Mesothelial cell of epicardium (in vitro differentiated cells): ENCODE results near the gene GJA3. TPM values are rescaled to one million over a fixed set of nuclear protein-coding genes. Genes with fewer than 3 reads are reported as not detected.
A peak's percentile ranks its signal among the peaks of the same experiment; 100 is the strongest.

Experiments used
- DNase-seq, 2 experiments: peaks; one replicate each; pipeline ENCODE4 v3.0.0; 2021; ENCODE audit warnings: low spot score in 2 of 2; ENCODE audit not compliant: unreplicated experiment in 2 of 2
- H3K27ac Mint-ChIP-seq: 2 replicates; pipeline ENCODE4 v1.8.0; 2021; ENCODE audit warnings: mixed read lengths
- H3K27me3 Mint-ChIP-seq: 2 replicates; pipeline ENCODE4 v1.8.0; 2021; ENCODE audit warnings: low read depth, mixed read lengths
- H3K36me3 Mint-ChIP-seq: 2 replicates; pipeline ENCODE4 v1.8.0; 2021; ENCODE audit warnings: mixed read lengths
- H3K4me1 Mint-ChIP-seq: 2 replicates; pipeline ENCODE4 v1.8.0; 2021; ENCODE audit warnings: mixed read lengths
- H3K4me3 Mint-ChIP-seq: 2 replicates; pipeline ENCODE4 v1.8.0; 2021; ENCODE audit warnings: mild to moderate bottlenecking, moderate library complexity, mixed read lengths
- H3K9me3 Mint-ChIP-seq: 2 replicates; pipeline ENCODE4 v1.8.0; 2021; ENCODE audit warnings: mixed read lengths
- total RNA-seq: library from RNA; stranded (reverse); gene quantifications from 3 replicates; pipeline ENCODE4 v1.2.1, GENCODE V29; 2021
- TF ChIP-seq, protein P1 (sequence below): fragments of 200-600 bp; sonication (generic); IDR thresholded peaks from one replicate; pipeline ENCODE4 v1.5.0; 2021; ENCODE audit warnings: antibody characterized with exemption; ENCODE audit not compliant: unreplicated experiment

The GJA3 gene
- total RNA-seq, 1 donor from 2014 or later: 5.3 TPM

DNA sequence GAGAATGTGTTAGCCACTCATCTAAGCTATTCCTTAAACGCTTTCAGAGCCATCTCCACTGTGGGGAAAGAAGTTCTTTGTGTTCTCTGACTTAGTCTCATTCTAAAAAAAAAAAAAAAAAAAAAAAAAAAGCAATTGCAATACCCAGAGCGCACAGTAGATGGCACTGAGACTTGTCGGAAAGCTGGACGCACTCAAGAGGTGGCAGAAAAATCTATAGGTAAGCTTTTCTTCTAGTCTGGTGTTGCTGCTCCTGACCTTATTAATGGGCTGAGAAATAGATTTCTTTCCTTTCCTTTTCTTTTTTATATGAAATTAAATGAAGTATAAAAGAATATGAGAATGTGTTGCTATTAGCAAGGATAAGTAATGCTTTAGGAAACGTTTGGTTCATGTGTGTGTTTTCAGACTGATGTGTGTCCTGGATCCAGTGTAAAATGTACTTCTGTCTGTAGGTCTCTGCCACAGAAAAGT is 36.5 kb upstream of the GJA3 start:
- Mint-ChIP-seq H3K27ac (peak overlapping the region; percentile 5), H3K36me3 (peaks cover 5% of the 10 kb centered on the region), H3K4me3 (no peak overlapping the region), H3K27me3 (peaks cover 27% of the 10 kb centered on the region), H3K4me1 (peaks cover 29% of the 10 kb centered on the region), H3K9me3 (peaks cover 16% of the 10 kb centered on the region)
- DNase-seq: no peak
- TF ChIP-seq, protein P1, sequence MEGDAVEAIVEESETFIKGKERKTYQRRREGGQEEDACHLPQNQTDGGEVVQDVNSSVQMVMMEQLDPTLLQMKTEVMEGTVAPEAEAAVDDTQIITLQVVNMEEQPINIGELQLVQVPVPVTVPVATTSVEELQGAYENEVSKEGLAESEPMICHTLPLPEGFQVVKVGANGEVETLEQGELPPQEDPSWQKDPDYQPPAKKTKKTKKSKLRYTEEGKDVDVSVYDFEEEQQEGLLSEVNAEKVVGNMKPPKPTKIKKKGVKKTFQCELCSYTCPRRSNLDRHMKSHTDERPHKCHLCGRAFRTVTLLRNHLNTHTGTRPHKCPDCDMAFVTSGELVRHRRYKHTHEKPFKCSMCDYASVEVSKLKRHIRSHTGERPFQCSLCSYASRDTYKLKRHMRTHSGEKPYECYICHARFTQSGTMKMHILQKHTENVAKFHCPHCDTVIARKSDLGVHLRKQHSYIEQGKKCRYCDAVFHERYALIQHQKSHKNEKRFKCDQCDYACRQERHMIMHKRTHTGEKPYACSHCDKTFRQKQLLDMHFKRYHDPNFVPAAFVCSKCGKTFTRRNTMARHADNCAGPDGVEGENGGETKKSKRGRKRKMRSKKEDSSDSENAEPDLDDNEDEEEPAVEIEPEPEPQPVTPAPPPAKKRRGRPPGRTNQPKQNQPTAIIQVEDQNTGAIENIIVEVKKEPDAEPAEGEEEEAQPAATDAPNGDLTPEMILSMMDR: peak; percentile 83

DNA sequence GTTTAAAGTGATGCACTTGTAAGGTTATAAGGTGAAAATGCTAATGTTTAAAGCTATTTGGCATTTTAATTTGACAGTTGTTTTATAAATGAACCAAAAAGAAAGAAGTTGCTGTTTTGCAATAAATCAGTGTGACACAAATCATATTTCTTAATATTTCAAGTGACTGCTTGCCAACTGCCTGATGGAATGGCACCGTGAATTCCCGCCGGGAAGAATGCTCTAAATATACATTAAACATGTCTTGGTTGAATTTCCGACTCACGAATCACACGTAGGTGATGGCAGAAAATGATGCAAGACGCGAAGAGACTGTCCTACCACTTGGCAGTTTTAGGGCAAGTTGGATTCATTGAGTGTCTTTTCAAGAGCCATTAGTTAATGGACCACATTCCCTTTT is 34.9 kb upstream of the GJA3 start:
- no peak overlapping the region for H3K27ac Mint-ChIP-seq
- H3K4me3 Mint-ChIP-seq: no peak overlapping the region
- H3K36me3 Mint-ChIP-seq: peaks cover 5% of the 10 kb centered on the region
- TF ChIP-seq, protein P1: no peak
- no peak for DNase-seq
- peaks cover 40% of the 10 kb centered on the region for H3K27me3 Mint-ChIP-seq
- H3K9me3 Mint-ChIP-seq: peaks cover 11% of the 10 kb centered on the region
- H3K4me1 Mint-ChIP-seq: peaks cover 42% of the 10 kb centered on the region

DNA sequence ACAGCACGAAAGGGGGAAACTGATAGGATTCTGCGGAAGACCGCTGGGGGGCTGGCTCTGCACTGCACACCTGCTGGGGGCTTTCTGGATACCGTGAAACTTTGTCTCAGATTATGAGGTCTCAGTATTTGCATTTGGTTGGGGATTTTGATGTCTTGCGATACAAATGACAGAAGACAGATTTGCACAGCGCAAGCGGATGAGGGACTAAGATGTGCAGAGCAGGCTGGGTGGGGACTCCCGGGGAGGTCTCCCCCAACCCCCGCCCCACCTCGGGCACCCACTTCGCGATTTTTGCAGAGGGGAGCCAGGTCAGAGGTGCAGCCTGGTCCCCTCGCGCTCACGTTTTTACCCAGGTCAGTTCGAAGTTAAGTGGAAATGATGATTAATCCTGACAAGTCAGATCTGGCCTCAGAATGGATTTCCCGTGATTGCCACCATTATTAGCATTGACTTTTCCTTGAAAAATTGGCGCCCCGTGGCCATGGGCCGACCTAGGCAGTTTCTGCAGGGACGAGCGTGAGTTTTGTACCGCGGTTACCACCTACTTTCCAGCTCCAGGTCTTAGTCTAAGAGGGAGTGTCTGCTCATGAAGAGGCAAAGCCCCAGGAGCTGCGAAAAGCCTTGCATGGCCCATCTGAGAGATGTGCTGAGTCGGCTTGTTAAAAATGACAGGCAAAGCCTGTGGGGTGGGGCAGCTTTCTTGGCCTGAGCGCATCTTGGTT is 33.2 kb upstream of the GJA3 start:
- Mint-ChIP-seq H3K27me3 (peaks cover 50% of the 10 kb centered on the region), H3K9me3 (no peaks in the 10 kb centered on the region), H3K27ac (no peak overlapping the region), H3K4me1 (peaks cover 48% of the 10 kb centered on the region), H3K36me3 (peaks cover 7% of the 10 kb centered on the region), H3K4me3 (peak overlapping the region; percentile 72)
- DNase-seq: no peak
- TF ChIP-seq, protein P1: no peak

DNA sequence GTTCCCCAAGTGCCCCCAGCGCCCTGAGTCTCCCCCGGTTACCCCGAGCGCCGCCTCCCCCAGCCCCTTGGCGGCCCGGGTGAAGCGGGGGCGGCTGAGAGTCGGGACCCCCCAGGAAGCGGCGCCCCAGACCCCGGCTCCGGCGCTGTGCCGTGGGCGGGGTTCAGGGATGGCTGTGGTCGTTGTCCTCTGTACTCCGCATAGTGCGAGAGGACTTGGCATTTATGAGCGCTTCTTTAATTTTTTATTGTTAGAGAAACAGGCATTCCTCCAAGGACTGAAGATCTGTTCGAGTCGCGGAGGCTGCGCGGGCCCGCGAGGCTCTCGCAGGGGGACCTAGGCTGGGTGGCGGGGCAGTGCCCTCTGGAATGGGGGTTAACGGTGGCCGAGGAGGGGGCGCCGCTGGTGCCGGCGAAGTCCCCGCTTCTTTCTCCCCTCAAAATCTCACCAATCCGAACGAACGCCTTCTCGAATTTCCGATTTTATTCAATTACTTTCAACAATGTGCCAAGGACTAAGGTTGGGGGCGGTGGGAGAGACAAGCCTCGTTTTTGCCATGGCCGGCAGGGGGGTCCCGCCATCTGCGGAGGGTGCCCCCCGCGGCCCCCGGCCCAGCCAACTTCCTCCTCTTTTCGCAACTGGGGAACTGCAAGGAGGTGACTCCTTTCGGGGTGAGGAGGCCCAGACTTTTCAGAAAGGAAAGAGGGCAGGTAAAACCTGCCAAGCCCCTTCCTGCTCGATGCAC is 32.5 kb upstream of the GJA3 start:
- DNase-seq: peak in 1 of 2 experiments; percentile 44
- peaks cover 48% of the 10 kb centered on the region for H3K4me1 Mint-ChIP-seq
- H3K9me3 Mint-ChIP-seq: no peaks in the 10 kb centered on the region
- peaks cover 50% of the 10 kb centered on the region for H3K27me3 Mint-ChIP-seq
- H3K36me3 Mint-ChIP-seq: peaks cover 7% of the 10 kb centered on the region
- H3K4me3 Mint-ChIP-seq: peak overlapping the region; percentile 72
- TF ChIP-seq, protein P1: no peak
- no peak overlapping the region for H3K27ac Mint-ChIP-seq

DNA sequence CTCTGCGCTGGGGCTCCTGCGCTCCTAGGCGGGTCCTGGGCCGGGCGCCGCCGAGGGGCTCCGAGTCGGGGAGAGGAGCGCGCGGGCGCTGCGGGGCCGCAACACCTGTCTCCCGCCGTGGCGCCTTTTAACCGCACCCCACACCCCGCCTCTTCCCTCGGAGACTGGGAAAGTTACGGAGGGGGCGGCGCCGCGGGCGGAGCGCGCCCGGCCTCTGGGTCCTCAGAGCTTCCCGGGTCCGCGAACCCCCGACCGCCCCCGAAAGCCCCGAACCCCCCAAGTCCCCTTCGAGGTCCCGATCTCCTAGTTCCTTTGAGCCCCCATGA is 31.9 kb upstream of the GJA3 start, which contains the start of gene GJB2:
GJB2 (minus strand) TSS at position 103 of the 326 bp plus-strand sequence. CDS start 3,357 bp downstream, outside the sequence.
- peaks cover 7% of the 10 kb centered on the region for H3K36me3 Mint-ChIP-seq
- no peaks in the 10 kb centered on the region for H3K9me3 Mint-ChIP-seq
- DNase-seq: no peak
- TF ChIP-seq, protein P1: no peak
- H3K27me3 Mint-ChIP-seq: peaks cover 50% of the 10 kb centered on the region
- peaks cover 48% of the 10 kb centered on the region for H3K4me1 Mint-ChIP-seq
- no peak within 1 kb of the TSS for H3K27ac Mint-ChIP-seq
- peak within 1 kb of the TSS; percentile 74 for H3K4me3 Mint-ChIP-seq
